ENCODE measurements around the gene SLC22A14.
"Not testable (repeated sequence)": the region's sequence is repeated elsewhere in the genome, so short reads cannot be mapped to it uniquely, and the experiment has no call there.

DNA sequence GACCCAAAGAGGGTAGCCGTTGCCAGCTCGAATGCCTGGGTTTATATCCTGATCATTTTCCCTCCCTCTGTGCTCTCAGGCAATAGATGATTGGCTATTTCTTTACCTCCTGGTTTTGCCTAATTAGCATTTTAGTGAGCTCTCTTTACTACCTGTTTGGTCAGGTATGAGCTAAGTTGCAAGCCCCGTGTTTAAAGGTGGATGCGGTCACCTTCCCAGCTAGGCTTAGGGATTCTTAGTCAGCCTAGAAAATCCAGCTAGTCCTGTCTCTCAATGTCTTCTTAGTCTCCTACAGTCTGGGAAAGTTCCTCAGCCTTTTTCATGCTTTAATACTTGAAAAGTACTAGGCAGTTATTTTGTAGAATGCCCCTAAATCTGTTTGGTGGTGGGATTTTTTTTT lies 15.0 kb downstream of the SLC22A14 start:
- TF ChIP-seq, protein P1, sequence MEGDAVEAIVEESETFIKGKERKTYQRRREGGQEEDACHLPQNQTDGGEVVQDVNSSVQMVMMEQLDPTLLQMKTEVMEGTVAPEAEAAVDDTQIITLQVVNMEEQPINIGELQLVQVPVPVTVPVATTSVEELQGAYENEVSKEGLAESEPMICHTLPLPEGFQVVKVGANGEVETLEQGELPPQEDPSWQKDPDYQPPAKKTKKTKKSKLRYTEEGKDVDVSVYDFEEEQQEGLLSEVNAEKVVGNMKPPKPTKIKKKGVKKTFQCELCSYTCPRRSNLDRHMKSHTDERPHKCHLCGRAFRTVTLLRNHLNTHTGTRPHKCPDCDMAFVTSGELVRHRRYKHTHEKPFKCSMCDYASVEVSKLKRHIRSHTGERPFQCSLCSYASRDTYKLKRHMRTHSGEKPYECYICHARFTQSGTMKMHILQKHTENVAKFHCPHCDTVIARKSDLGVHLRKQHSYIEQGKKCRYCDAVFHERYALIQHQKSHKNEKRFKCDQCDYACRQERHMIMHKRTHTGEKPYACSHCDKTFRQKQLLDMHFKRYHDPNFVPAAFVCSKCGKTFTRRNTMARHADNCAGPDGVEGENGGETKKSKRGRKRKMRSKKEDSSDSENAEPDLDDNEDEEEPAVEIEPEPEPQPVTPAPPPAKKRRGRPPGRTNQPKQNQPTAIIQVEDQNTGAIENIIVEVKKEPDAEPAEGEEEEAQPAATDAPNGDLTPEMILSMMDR (conservative IDR thresholded peaks at IDR 0.05): not testable (repeated sequence)
- TF ChIP-seq ZFX (IDR thresholded peaks at IDR 0.05): not testable (repeated sequence)

All from C4-2B (cell line).